Urinary bladder (tissue), 4 donors: ENCODE results near the gene SHISAL2A. TPM values are rescaled to one million over a fixed set of nuclear protein-coding genes. Genes with fewer than 3 reads are reported as not detected.

Source experiments
- DNase-seq: peaks from one replicate; pipeline ENCODE4 v3.0.0-alpha.2; 2015; ENCODE audit errors: extremely low spot score
- H3K27ac ChIP-seq: one replicate; pipeline ENCODE4 v1.5.1; 2013; ENCODE audit warnings: low read depth, mild to moderate bottlenecking, moderate library complexity
- H3K36me3 ChIP-seq: one replicate; pipeline ENCODE4 v1.6.1; 2013; ENCODE audit warnings: mild to moderate bottlenecking, moderate library complexity; ENCODE audit not compliant: insufficient read depth
- H3K4me1 ChIP-seq: one replicate; pipeline ENCODE4 v1.6.1; 2013; ENCODE audit warnings: mild to moderate bottlenecking, moderate library complexity; ENCODE audit not compliant: insufficient read depth
- H3K4me3 ChIP-seq: one replicate; pipeline ENCODE4 v1.5.1; 2013; ENCODE audit warnings: low read depth, low read length
- WGBS: extraction: QIAGEN DNeasy Blood & Tissue Kit; methylation state at CpG from one replicate; pipeline ENCODE4 v1.1.7; 2013; 5-methylcytosine and 5-hydroxymethylcytosine counted together
- polyA plus RNA-seq: library from polyadenylated mRNA; stranded (reverse); fragments of 200-250 nt; gene quantifications from one replicate; pipeline ENCODE4 v1.2.3, GENCODE V29; 2013
- total RNA-seq: library from RNA; depleted of rRNA; stranded (reverse); fragments of >200 nt; gene quantifications from one replicate; pipeline ENCODE4 v1.2.3, GENCODE V29; 2014
- donor health status: healthy with polysubstance abuse.
- donor health status: healthy.

Gene SHISAL2A
- total and polyA plus RNA-seq, 2 donors: 0.20 TPM; not detected in 1

GRCh38 chr1:52601991-52602855 is 30.7 kb upstream of the SHISAL2A start, which contains the start of gene GPX7:
Gene GPX7 (plus strand): TSS chr1:52602371. CDS start chr1:52602410, 39 bp downstream.
- Histone ChIP-seq H3K4me1 (no peaks in the 10 kb centered on the region), H3K27ac (peak within 1 kb of the TSS; percentile 44), H3K36me3 (no peaks in the 10 kb centered on the region), H3K4me3 (peak within 1 kb of the TSS; percentile 57)
- WGBS: 1% methylated on average over 97 of the region's 97 CpGs
- no peak for DNase-seq

DNA sequence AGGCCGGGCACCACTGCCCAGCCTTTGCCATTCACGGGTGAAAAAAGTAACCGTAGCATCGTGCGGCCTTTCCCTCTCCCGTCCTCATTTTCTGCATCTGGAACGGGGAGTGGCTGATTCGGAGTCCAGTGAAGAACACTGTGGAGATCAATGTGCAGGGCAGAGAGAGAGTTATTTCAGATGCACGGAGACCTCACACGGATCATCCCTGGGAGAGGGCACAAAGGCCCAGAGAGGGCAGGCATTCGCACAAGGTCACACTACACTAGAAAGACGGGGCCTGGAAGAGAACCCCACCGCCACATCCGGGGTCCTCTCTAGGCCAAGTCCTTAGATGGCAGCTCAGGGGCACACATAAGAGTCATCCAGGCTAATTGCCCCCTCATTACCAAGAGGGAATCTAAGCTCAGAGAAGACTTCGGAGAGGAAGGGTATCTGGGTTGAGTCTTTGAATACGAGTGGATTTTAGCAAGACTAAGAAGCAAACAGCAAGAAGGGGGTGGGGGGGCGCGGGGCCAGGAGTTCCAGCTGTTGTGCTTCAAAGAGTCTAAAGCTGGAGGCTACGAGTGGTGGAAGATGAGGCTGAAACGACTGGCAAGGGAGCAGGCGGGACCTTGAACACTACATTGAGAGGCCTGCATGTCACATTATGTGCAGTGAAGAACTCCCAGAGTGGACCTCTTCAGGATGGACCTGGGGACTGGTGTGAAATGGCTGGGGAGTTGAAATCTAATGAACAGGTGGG is 29.9 kb upstream of the SHISAL2A start:
- DNase-seq: no peak
- Histone ChIP-seq H3K27ac (peak overlapping the region; percentile 44), H3K4me1 (no peaks in the 10 kb centered on the region), H3K4me3 (peak overlapping the region; percentile 57), H3K36me3 (no peaks in the 10 kb centered on the region)
- 30% methylated on average over 21 of the region's 21 CpGs for WGBS

DNA sequence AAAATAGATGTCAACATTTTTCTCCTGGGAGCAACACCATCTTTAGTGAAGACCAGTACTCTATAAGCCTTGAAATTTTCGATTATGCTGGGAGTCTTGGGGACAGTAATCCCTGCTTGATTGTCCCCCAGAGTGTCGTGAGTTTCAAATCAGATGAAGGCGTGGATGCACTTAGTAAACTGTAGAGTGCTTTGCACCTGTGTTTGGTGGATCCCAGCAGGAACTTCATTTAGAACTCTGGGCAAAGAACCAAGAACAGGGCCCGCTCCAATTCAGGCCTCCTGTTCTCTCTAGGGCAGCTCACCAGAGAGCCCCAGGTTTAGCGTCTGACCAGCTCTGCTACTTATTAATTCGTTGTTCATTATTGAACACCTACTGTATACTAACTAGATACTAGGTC is 29.3 kb upstream of the SHISAL2A start:
- WGBS: 84% methylated on average over 6 of the region's 6 CpGs
- Histone ChIP-seq H3K4me3 (no peak overlapping the region), H3K4me1 (no peaks in the 10 kb centered on the region), H3K36me3 (no peaks in the 10 kb centered on the region), H3K27ac (no peak overlapping the region)
- no peak for DNase-seq

DNA sequence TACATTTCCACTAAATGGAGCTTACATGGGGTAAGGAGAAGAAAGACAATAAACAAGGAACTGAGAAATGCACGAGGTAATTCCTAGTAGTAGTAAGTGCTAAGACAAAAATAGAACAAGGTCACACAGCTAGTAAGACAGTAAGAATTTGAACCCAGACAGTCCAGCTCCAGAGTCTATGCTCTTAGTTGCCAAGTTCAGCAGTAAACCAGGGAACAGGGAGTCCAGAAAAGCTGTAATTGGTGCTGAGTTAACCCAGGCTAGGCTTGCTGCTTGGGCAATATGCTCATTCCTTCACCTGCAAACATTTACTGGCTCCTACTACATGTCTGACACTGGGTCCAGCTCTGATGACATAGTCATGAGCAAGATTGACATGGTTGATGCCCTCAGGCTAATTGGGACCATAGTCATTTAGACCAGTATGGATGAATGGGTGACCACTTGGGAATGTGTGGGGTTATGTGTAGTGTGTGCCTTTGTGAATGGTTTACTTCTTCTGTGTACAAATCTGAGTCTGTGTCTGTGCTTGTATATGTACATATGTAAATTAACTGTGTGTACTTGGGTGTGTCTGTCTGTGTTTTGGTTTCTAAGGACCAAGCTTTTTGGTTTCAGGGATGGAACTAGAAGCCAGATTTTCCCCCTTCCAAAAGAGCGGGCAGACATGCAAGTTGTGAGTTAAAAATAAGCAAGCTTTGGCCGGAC is 28.8 kb upstream of the SHISAL2A start:
- H3K4me3 ChIP-seq: no peak overlapping the region
- 41% methylated on average over 3 of the region's 3 CpGs for WGBS
- H3K36me3 ChIP-seq: no peaks in the 10 kb centered on the region
- no peak for DNase-seq
- H3K4me1 ChIP-seq: no peaks in the 10 kb centered on the region
- no peak overlapping the region for H3K27ac ChIP-seq

- WGBS: 49% methylated on average over 2 of the region's 2 CpGs
- Histone ChIP-seq H3K27ac (no peak overlapping the region), H3K4me1 (no peaks in the 10 kb centered on the region), H3K36me3 (no peaks in the 10 kb centered on the region), H3K4me3 (no peak overlapping the region)
- no peak for DNase-seq
Observed at GRCh38 chr1:52613636-52614373, 19.2 kb upstream of the SHISAL2A start.

GRCh38 chr1:52614671-52615070 is 18.3 kb upstream of the SHISAL2A start:
- Histone ChIP-seq H3K27ac (no peak overlapping the region), H3K36me3 (no peaks in the 10 kb centered on the region), H3K4me1 (no peaks in the 10 kb centered on the region), H3K4me3 (no peak overlapping the region)
- DNase-seq: no peak
- WGBS: 93% methylated on average over 5 of the region's 5 CpGs

GRCh38 chr1:52615489-52616042 is 17.4 kb upstream of the SHISAL2A start:
- WGBS: 77% methylated on average over 5 of the region's 5 CpGs
- Histone ChIP-seq H3K4me1 (no peaks in the 10 kb centered on the region), H3K36me3 (no peaks in the 10 kb centered on the region), H3K4me3 (no peak overlapping the region), H3K27ac (no peak overlapping the region)
- no peak for DNase-seq

- Histone ChIP-seq H3K27ac (no peak overlapping the region), H3K4me1 (no peaks in the 10 kb centered on the region), H3K36me3 (no peaks in the 10 kb centered on the region), H3K4me3 (no peak overlapping the region)
- no peak for DNase-seq
- 100% methylated on average over 2 of the region's 2 CpGs for WGBS
Observed at GRCh38 chr1:52621950-52622349, 11.0 kb upstream of the SHISAL2A start.

DNA sequence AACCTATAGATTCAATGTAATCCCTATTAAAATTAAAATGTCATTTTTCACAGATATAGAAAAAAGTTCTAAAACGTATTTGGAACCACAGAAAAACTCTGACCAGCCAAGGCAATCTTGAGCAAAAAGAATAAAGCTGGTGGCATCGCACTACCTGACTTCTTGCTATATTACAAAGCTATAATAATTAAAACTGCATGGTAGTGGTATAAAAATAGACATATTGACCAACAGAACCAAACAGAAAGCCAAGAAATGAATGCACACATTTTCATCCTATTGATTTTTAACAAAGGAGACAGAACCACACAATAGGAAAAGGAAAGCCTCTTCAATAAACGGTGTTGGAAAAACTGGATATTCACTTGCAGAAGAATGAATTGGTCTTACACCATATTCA is 9.2 kb upstream of the SHISAL2A start:
- Histone ChIP-seq H3K36me3 (no peaks in the 10 kb centered on the region), H3K27ac (no peak overlapping the region), H3K4me3 (no peak overlapping the region), H3K4me1 (no peaks in the 10 kb centered on the region)
- 95% methylated on average over 3 of the region's 3 CpGs for WGBS
- DNase-seq: no peak

DNA sequence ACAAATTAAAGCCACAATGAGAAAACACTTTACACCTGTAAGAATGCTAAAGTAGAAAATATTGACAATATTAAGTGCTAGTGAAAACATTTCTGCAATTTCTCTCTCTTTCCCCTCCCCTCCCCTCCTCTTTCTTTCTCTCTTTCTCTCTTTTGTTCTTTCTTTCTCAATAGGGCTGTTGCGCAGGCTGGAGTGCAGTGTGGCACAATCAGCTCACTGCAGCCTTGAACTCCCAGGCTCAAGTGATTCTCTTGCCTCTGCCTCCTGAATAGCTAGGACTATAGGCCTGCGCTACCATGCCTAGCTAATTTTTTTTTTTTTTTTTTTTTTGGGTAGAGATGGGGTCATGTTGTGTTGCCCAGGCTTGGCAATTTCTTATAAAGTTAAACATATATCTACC is 5.9 kb upstream of the SHISAL2A start:
- WGBS: 96% methylated on average over 2 of the region's 2 CpGs

GRCh38 chr1:52628614-52629324 is 4.2 kb upstream of the SHISAL2A start:
- no peak for DNase-seq
- H3K4me1 ChIP-seq: no peaks in the 10 kb centered on the region
- WGBS: 50% methylated on average over 8 of the region's 8 CpGs
- H3K36me3 ChIP-seq: no peaks in the 10 kb centered on the region
- no peak overlapping the region for H3K4me3 ChIP-seq
- no peak overlapping the region for H3K27ac ChIP-seq

More for the DNA sequence above, 5.9 kb upstream of the SHISAL2A start:
- DNase-seq: no peak
- Histone ChIP-seq H3K36me3 (no peaks in the 10 kb centered on the region), H3K4me1 (no peaks in the 10 kb centered on the region), H3K27ac (no peak overlapping the region), H3K4me3 (no peak overlapping the region)

DNA sequence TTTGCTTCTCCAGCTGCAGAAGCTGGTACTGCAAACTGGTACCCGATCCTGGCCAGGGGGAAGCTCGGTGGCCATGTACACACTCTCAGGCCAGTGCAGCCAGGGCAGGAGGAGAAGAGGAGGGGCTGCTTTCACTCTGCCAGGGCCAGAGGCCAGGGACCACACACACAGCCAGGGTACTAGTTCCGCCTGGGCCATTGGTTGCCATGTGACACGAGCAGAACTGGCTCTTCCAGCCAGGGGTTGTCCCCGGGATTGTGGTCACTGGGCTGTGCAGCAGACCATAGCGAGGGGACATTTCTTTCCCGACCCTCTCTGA is 3.7 kb upstream of the SHISAL2A start:
- DNase-seq: no peak
- H3K4me1 ChIP-seq: no peaks in the 10 kb centered on the region
- H3K27ac ChIP-seq: no peak overlapping the region
- no peaks in the 10 kb centered on the region for H3K36me3 ChIP-seq
- no peak overlapping the region for H3K4me3 ChIP-seq
- WGBS: 47% methylated on average over 7 of the region's 7 CpGs
